Measurements from ENCODE around the gene REPS2. TPM values are rescaled to one million over a fixed set of nuclear protein-coding genes. Genes with fewer than 3 reads are reported as not detected.

REPS2 gene
- total and polyA plus RNA-seq, 5 donors from 2014 or later: 0.05 to 0.74 (median 0.52) TPM; not detected in 2

DNA sequence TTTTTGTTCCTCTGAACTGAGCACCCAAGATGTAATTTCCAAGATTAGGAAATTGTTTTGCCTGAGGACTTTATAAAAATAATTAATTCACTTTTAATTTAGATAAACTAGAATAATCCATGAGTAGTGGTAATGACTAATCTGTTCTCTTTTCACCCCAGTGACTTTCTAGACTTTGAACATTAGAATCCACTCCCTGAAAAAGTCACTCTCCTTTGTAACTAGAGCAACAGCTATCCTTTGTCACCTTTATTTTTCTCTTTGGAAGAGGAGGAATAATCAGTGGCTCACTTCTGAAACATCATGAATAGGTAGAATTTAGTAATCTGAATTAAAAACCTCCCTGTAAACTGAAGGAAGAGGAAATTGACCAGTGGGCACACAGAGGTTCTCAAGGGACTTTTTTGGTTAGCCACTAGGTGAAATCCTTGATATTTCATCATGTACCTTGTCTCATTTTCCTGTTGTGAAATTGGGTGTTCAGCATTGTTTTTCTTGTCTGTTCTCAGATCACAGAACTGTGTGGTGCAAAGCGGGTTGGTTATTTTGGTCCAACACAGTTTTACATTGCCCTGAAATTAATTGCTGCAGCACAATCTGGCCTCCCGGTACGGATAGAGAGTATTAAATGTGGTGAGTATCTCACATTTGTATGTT lies 59.4 kb downstream of the REPS2 start:
- no peak for DNase-seq

DNA sequence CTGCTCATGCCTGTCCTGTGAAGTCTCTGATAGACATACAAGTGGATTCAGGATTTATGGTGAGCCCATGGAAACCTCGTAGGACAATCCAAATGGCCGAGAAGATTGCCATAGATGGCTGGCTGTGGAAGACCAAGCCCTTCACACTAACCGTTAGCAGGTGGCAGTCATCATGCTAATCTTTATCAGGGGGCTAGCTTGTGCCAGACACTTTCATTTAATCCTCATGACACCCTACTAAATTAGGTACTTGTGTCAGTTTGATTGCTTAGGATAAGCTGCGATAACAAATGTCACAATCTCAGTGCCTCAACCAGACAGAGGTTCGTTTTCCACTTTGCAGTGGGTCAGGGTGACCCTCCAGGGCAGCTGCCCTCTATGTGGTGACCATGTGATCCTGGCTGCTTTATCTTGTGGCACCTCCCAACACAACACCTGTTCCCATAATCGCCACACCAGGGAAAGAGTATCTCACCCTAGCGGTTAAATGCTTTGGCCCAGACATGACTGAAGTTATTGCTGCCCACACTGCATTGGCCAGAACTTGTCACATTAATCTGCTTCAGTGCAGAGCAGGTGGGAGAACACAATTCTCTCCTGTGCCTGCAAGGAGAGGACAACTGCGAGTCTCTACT lies 60.8 kb downstream of the REPS2 start:
- Histone ChIP-seq H3K4me3 (ENCODE audit: low read depth, low read length) (no peak overlapping the region), H3K4me1 (ENCODE audit: control insufficient read depth, insufficient read depth, low read length, poor library complexity, severe bottlenecking) (no peaks in the 10 kb centered on the region), H3K36me3 (ENCODE audit: control insufficient read depth, insufficient read depth, low read length) (no peaks in the 10 kb centered on the region), H3K27me3 (ENCODE audit: control insufficient read depth, insufficient read depth, low read length) (no peaks in the 10 kb centered on the region), H3K27ac (ENCODE audit: insufficient read depth, low read length, poor library complexity, severe bottlenecking) (no peak overlapping the region), H3K9me3 (ENCODE audit: control insufficient read depth in 2 of 2, low read length in 2 of 2) (no peaks in the 10 kb centered on the region)
- ATAC-seq (ENCODE audit: low read depth in 2 of 2) (no peak), DNase-seq (no peak)
- Mint-ChIP-seq H3K27ac (no peak overlapping the region), H3K9me3 (peaks cover 0 to 3% (median 0%) of the 10 kb centered on the region in 7 donors), H3K36me3 (no peaks in the 10 kb centered on the region), H3K4me1 (peaks cover 0 to 5% (median 2%) of the 10 kb centered on the region in 4 donors), H3K27me3 (no peaks in the 10 kb centered on the region), H3K4me3 (no peak overlapping the region)

More for the DNA sequence above, 59.4 kb downstream of the REPS2 start:
- Histone ChIP-seq H3K4me1 (ENCODE audit: control insufficient read depth, insufficient read depth, low read length, poor library complexity, severe bottlenecking) (no peaks in the 10 kb centered on the region), H3K36me3 (ENCODE audit: control insufficient read depth, insufficient read depth, low read length) (no peaks in the 10 kb centered on the region), H3K9me3 (ENCODE audit: control insufficient read depth in 2 of 2, low read length in 2 of 2) (no peaks in the 10 kb centered on the region), H3K27me3 (ENCODE audit: control insufficient read depth, insufficient read depth, low read length) (no peaks in the 10 kb centered on the region), H3K4me3 (ENCODE audit: low read depth, low read length) (no peak overlapping the region), H3K27ac (ENCODE audit: insufficient read depth, low read length, poor library complexity, severe bottlenecking) (no peak overlapping the region)
- Mint-ChIP-seq H3K36me3 (no peaks in the 10 kb centered on the region), H3K27ac (no peak overlapping the region), H3K27me3 (peaks cover 6% of the 10 kb centered on the region), H3K4me3 (no peak overlapping the region), H3K9me3 (peaks cover 0 to 2% (median 0%) of the 10 kb centered on the region in 7 donors), H3K4me1 (peaks cover 0 to 5% (median 2%) of the 10 kb centered on the region in 4 donors)
- no peak for ATAC-seq (ENCODE audit: low read depth in 2 of 2)

GRCh38 chrX:17009856-17010625 lies 63.6 kb downstream of the REPS2 start:
- ATAC-seq (ENCODE audit: low read depth in 2 of 2) (no peak), DNase-seq (no peak)
- Mint-ChIP-seq H3K4me1 (no peaks in the 10 kb centered on the region), H3K9me3 (peaks cover 0 to 2% (median 0%) of the 10 kb centered on the region in 7 donors), H3K4me3 (no peak overlapping the region), H3K27ac (no peak overlapping the region), H3K27me3 (no peaks in the 10 kb centered on the region), H3K36me3 (no peaks in the 10 kb centered on the region)
- Histone ChIP-seq H3K4me3 (ENCODE audit: low read depth, low read length) (no peak overlapping the region), H3K4me1 (ENCODE audit: control insufficient read depth, insufficient read depth, low read length, poor library complexity, severe bottlenecking) (no peaks in the 10 kb centered on the region), H3K27ac (ENCODE audit: insufficient read depth, low read length, poor library complexity, severe bottlenecking) (no peak overlapping the region), H3K9me3 (ENCODE audit: control insufficient read depth in 2 of 2, low read length in 2 of 2) (no peaks in the 10 kb centered on the region), H3K27me3 (ENCODE audit: control insufficient read depth, insufficient read depth, low read length) (no peaks in the 10 kb centered on the region), H3K36me3 (ENCODE audit: control insufficient read depth, insufficient read depth, low read length) (no peaks in the 10 kb centered on the region)

- H3K4me1 Mint-ChIP-seq: no peaks in the 10 kb centered on the region
- no peak overlapping the region for H3K4me3 Mint-ChIP-seq
Observed at GRCh38 chrX:17012465-17012864, 66.0 kb downstream of the REPS2 start.

GRCh38 chrX:17014216-17014615 lies 67.8 kb downstream of the REPS2 start:
- no peaks in the 10 kb centered on the region for H3K27me3 ChIP-seq (ENCODE audit: control insufficient read depth, insufficient read depth, low read length)
- no peaks in the 10 kb centered on the region for H3K4me1 Mint-ChIP-seq
- H3K36me3 Mint-ChIP-seq: no peaks in the 10 kb centered on the region
- H3K4me1 ChIP-seq (ENCODE audit: control insufficient read depth, insufficient read depth, low read length, poor library complexity, severe bottlenecking): no peaks in the 10 kb centered on the region
- H3K36me3 ChIP-seq (ENCODE audit: control insufficient read depth, insufficient read depth, low read length): no peaks in the 10 kb centered on the region
- no peak overlapping the region for H3K4me3 Mint-ChIP-seq
- DNase-seq (no peak), ATAC-seq (ENCODE audit: low read depth in 2 of 2) (no peak)
- no peak overlapping the region for H3K4me3 ChIP-seq (ENCODE audit: low read depth, low read length)
- H3K27me3 Mint-ChIP-seq: no peaks in the 10 kb centered on the region
- H3K27ac ChIP-seq (ENCODE audit: insufficient read depth, low read length, poor library complexity, severe bottlenecking): no peak overlapping the region
- H3K9me3 Mint-ChIP-seq: peaks cover 0 to 2% (median 0%) of the 10 kb centered on the region in 7 donors
- H3K9me3 ChIP-seq (ENCODE audit: control insufficient read depth in 2 of 2, low read length in 2 of 2): no peaks in the 10 kb centered on the region
- H3K27ac Mint-ChIP-seq: no peak overlapping the region

More at GRCh38 chrX:17012465-17012864, 66.0 kb downstream of the REPS2 start:
- no peak overlapping the region for H3K27ac ChIP-seq (ENCODE audit: insufficient read depth, low read length, poor library complexity, severe bottlenecking)
- Mint-ChIP-seq H3K36me3 (no peaks in the 10 kb centered on the region), H3K27ac (no peak overlapping the region), H3K27me3 (no peaks in the 10 kb centered on the region), H3K9me3 (peaks cover 0 to 2% (median 0%) of the 10 kb centered on the region in 7 donors)
- H3K27me3 ChIP-seq (ENCODE audit: control insufficient read depth, insufficient read depth, low read length): no peaks in the 10 kb centered on the region
- no peaks in the 10 kb centered on the region for H3K9me3 ChIP-seq (ENCODE audit: control insufficient read depth in 2 of 2, low read length in 2 of 2)
- no peaks in the 10 kb centered on the region for H3K36me3 ChIP-seq (ENCODE audit: control insufficient read depth, insufficient read depth, low read length)
- DNase-seq (no peak), ATAC-seq (ENCODE audit: low read depth in 2 of 2) (no peak)
- H3K4me3 ChIP-seq (ENCODE audit: low read depth, low read length): no peak overlapping the region
- no peaks in the 10 kb centered on the region for H3K4me1 ChIP-seq (ENCODE audit: control insufficient read depth, insufficient read depth, low read length, poor library complexity, severe bottlenecking)

- Histone ChIP-seq H3K9me3 (ENCODE audit: control insufficient read depth in 2 of 2, low read length in 2 of 2) (no peaks in the 10 kb centered on the region), H3K27ac (ENCODE audit: insufficient read depth, low read length, poor library complexity, severe bottlenecking) (no peak overlapping the region), H3K27me3 (ENCODE audit: control insufficient read depth, insufficient read depth, low read length) (no peaks in the 10 kb centered on the region), H3K4me1 (ENCODE audit: control insufficient read depth, insufficient read depth, low read length, poor library complexity, severe bottlenecking) (no peaks in the 10 kb centered on the region), H3K36me3 (ENCODE audit: control insufficient read depth, insufficient read depth, low read length) (no peaks in the 10 kb centered on the region), H3K4me3 (ENCODE audit: low read depth, low read length) (no peak overlapping the region)
- no peaks in the 10 kb centered on the region for H3K36me3 Mint-ChIP-seq
- no peaks in the 10 kb centered on the region for H3K4me1 Mint-ChIP-seq
- no peaks in the 10 kb centered on the region for H3K27me3 Mint-ChIP-seq
- DNase-seq (no peak), ATAC-seq (ENCODE audit: low read depth in 2 of 2) (no peak)
- no peak overlapping the region for H3K27ac Mint-ChIP-seq
- H3K4me3 Mint-ChIP-seq: no peak overlapping the region
- peaks cover 0 to under 1% (median 0%) of the 10 kb centered on the region in 7 donors for H3K9me3 Mint-ChIP-seq
Observed at GRCh38 chrX:17017134-17017533, 70.7 kb downstream of the REPS2 start.

DNA sequence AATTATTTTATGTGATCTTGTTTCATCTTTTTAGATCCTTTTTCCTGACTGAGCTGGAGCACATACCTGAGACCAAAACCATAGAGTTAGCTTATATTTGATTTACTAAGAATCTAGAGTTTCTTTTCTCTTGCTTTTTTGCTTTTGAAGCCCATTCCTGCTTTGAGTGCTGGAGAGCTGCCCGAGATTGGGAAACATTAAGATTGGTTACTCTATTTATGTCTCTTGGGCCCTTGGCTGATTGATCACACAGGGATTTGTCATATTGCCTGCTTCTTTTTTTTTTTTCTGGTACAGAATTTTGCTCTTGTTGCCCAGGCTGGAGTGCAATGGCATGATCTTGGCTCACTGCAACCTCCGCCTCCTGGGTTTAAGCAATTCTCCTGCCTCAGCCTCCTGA lies 73.9 kb downstream of the REPS2 start:
- H3K27me3 Mint-ChIP-seq: no peaks in the 10 kb centered on the region
- no peak overlapping the region for H3K27ac Mint-ChIP-seq
- no peak overlapping the region for H3K4me3 ChIP-seq (ENCODE audit: low read depth, low read length)
- H3K9me3 ChIP-seq (ENCODE audit: control insufficient read depth in 2 of 2, low read length in 2 of 2): no peaks in the 10 kb centered on the region
- no peaks in the 10 kb centered on the region for H3K27me3 ChIP-seq (ENCODE audit: control insufficient read depth, insufficient read depth, low read length)
- no peaks in the 10 kb centered on the region for H3K4me1 ChIP-seq (ENCODE audit: control insufficient read depth, insufficient read depth, low read length, poor library complexity, severe bottlenecking)
- ATAC-seq (ENCODE audit: low read depth in 2 of 2) (no peak), DNase-seq (no peak)
- H3K36me3 ChIP-seq (ENCODE audit: control insufficient read depth, insufficient read depth, low read length): no peaks in the 10 kb centered on the region
- no peaks in the 10 kb centered on the region for H3K9me3 Mint-ChIP-seq
- H3K4me1 Mint-ChIP-seq: no peaks in the 10 kb centered on the region
- H3K27ac ChIP-seq (ENCODE audit: insufficient read depth, low read length, poor library complexity, severe bottlenecking): no peak overlapping the region
- no peaks in the 10 kb centered on the region for H3K36me3 Mint-ChIP-seq
- H3K4me3 Mint-ChIP-seq: no peak overlapping the region

Data from CD4-positive, CD25-positive, alpha-beta regulatory T cell (primary cell).